K562 (cell line): ENCODE measurements around the gene ERVFRD-1. TPM values are rescaled to one million over a fixed set of nuclear protein-coding genes. Genes with fewer than 3 reads are reported as not detected.

ENCODE experiments used
- ADNP ChIP-seq: fragments of 200-800 bp; sonication (Bioruptor generic); IDR thresholded peaks from 2 replicates; pipeline ENCODE4 v1.6.1; 2016; ENCODE audit warnings: missing genetic modification characterization, missing compliant biosample characterization
- CREB3 ChIP-seq: fragments of 450-650 bp; conservative IDR thresholded peaks from 2 replicates; pipeline ENCODE4 v1.6.1; 2016; ENCODE audit warnings: missing genetic modification characterization, low read depth, mild to moderate bottlenecking, missing compliant biosample characterization, moderate library complexity
- FOXK1 ChIP-seq: sonication (generic); formaldehyde crosslinking; IDR thresholded peaks from 2 replicates; pipeline ENCODE4 v1.8.0; 2022; ENCODE audit warnings: missing genetic modification reagents, mild to moderate bottlenecking, borderline replicate concordance
- HMG20B ChIP-seq: fragments of 250-450 bp; sonication (Bioruptor Pico); IDR thresholded peaks from 2 replicates; pipeline ENCODE4 v1.5.0; 2021; ENCODE audit warnings: mild to moderate bottlenecking
- KLF13 ChIP-seq: fragments of 450-650 bp; IDR thresholded peaks from 2 replicates; pipeline ENCODE4 v1.6.1; 2016; ENCODE audit warnings: missing genetic modification characterization, low read depth, mild to moderate bottlenecking, missing compliant biosample characterization, moderate library complexity, borderline replicate concordance
- MTA2 ChIP-seq: fragments of 450-650 bp; IDR thresholded peaks from 2 replicates; pipeline ENCODE4 v1.6.1; 2016; ENCODE audit warnings: low read depth
- NFIC ChIP-seq: fragments of 450-650 bp; IDR thresholded peaks from 2 replicates; pipeline ENCODE4 v1.6.1; 2017; ENCODE audit warnings: mild to moderate bottlenecking, inconsistent platforms
- PRDM10 ChIP-seq: fragments of 450-650 bp; IDR thresholded peaks from 2 replicates; pipeline ENCODE4 v1.6.1; 2018; ENCODE audit not compliant: partially characterized antibody
- PRPF4 ChIP-seq: fragments of 200-400 bp; formaldehyde crosslinking; IDR thresholded peaks from one replicate; pipeline ENCODE4 v1.6.1; 2017; ENCODE audit warnings: low read length, low read depth, mild to moderate bottlenecking; ENCODE audit not compliant: insufficient read depth, poor library complexity, severe bottlenecking
- RCOR1 ChIP-seq, 2 experiments: IDR thresholded peaks; 2 replicates each; pipeline ENCODE4 v1.6.1; 2012; ENCODE audit warnings: low read depth in 2 of 2, low read length in 2 of 2, borderline replicate concordance in 1 of 2, improper control_type of control experiment in 1 of 2
- SAP30 ChIP-seq: fragments of 200-600 bp; sonication (generic); IDR thresholded peaks from 2 replicates; pipeline ENCODE4 v1.6.1; 2012; ENCODE audit warnings: borderline replicate concordance, low read depth, mild to moderate bottlenecking, moderate library complexity, low read length, control low read depth, inconsistent platforms; ENCODE audit not compliant: insufficient read depth, poor library complexity, severe bottlenecking
- polyA plus RNA-seq, 8 experiments: library from polyadenylated mRNA; depleted of rRNA in 4 of 8; stranded (reverse) in 5 of 8; unstranded in 3 of 8; fragments of >200 nt; fragmentation: Nextera tagmentation in 2 of 8; fragmentation: Illumina TruSeq in 1 of 8; extraction: Ambion mirVana in 2 of 8; extraction: Trizol in 1 of 8; gene quantifications; 2 replicates each; pipeline versions ENCODE4 v1.2.1 to v1.2.3, GENCODE V29; 2011 to 2014; ENCODE audit warnings: inconsistent platforms in 1 of 8, missing spikeins in 1 of 8
- total RNA-seq, 7 experiments: library from RNA; depleted of rRNA in 6 of 7; stranded (reverse); fragments of >200 nt in 6 of 7; fragmentation: Illumina TruSeq in 2 of 7; extraction: Trizol in 2 of 7; gene quantifications; 2 replicates each; pipeline versions ENCODE4 v1.2.1 to v1.2.3, GENCODE V29; 2011 to 2021; ENCODE audit warnings: low replicate concordance in 1 of 7

ERVFRD-1 gene
- total and polyA plus RNA-seq, 9 of the 15 experiments (the other 6 are each of a cell fraction or from before 2014, with no cell fraction given), result 0.05 to 0.14 (median 0.09) TPM; not detected in 2

- no peak for TF ChIP-seq ADNP
- TF ChIP-seq CREB3, result 0 out of 2 replicates have a peak, but pooled peaks have one; percentile 60
- TF ChIP-seq RCOR1 (IDR thresholded peaks at IDR 0.05; ENCODE audit: borderline replicate concordance in 1 of 2, low read depth in 2 of 2, low read length in 2 of 2), result peak in 1 of 2 experiments; percentile 90; a peak in 2 of 4 replicates
- no peak for TF ChIP-seq SAP30
- 0 out of 2 replicates have a peak, but pooled peaks have one; percentile 45 for TF ChIP-seq KLF13
- no peak for TF ChIP-seq FOXK1 (CRISPR knock-in tag)
- no peak for TF ChIP-seq PRPF4
- TF ChIP-seq NFIC, result 0 out of 2 replicates have a peak, but pooled peaks have one; percentile 29
- 0 out of 2 replicates have a peak, but pooled peaks have one; percentile 53 for TF ChIP-seq MTA2
- TF ChIP-seq HMG20B, result no peak
- peak; percentile 91 for TF ChIP-seq PRDM10
These were observed 32.2 kb upstream of the ERVFRD-1 start (continued) for GRCh38 chr6:11143394-11144371.
